ENCODE data around the gene MUC16.

The MUC16 gene

GRCh38 chr19:9040131-9040530 lies 29.9 kb upstream of the MUC16 start:
- TF ChIP-seq POLR2AphosphoS5 (IDR thresholded peaks at IDR 0.05; ENCODE audit: low read depth, low read length): no peak
- TF ChIP-seq POLR2A (IDR thresholded peaks at IDR 0.05; ENCODE audit: low read depth, low read length): no peak
- TF ChIP-seq TAF1 (IDR thresholded peaks at IDR 0.05; ENCODE audit: borderline replicate concordance, low read depth, low read length): no peak
- no peak for FAIRE-seq

GRCh38 chr19:9039728-9040127 lies 29.5 kb upstream of the MUC16 start:
- FAIRE-seq (no peak), DNase-seq (ENCODE audit: insufficient read length) (no peak)
- TF ChIP-seq POLR2AphosphoS5 (IDR thresholded peaks at IDR 0.05; ENCODE audit: low read depth, low read length) (no peak), POLR2A (IDR thresholded peaks at IDR 0.05; ENCODE audit: low read depth, low read length) (no peak), TAF1 (IDR thresholded peaks at IDR 0.05; ENCODE audit: borderline replicate concordance, low read depth, low read length) (no peak)

More at GRCh38 chr19:9040131-9040530, 29.9 kb upstream of the MUC16 start:
- DNase-seq (ENCODE audit: insufficient read length): no peak

- DNase-seq (ENCODE audit: insufficient read length): no peak
- no peak for FAIRE-seq
- TF ChIP-seq POLR2AphosphoS5 (IDR thresholded peaks at IDR 0.05; ENCODE audit: low read depth, low read length) (no peak), POLR2A (IDR thresholded peaks at IDR 0.05; ENCODE audit: low read depth, low read length) (no peak), TAF1 (IDR thresholded peaks at IDR 0.05; ENCODE audit: borderline replicate concordance, low read depth, low read length) (no peak)
These were observed 27.3 kb upstream of the MUC16 start for GRCh38 chr19:9037400-9038062.

GRCh38 chr19:9032136-9032631 lies 22.0 kb upstream of the MUC16 start:
- no peak for FAIRE-seq
- TF ChIP-seq POLR2AphosphoS5 (IDR thresholded peaks at IDR 0.05; ENCODE audit: low read depth, low read length) (no peak), POLR2A (IDR thresholded peaks at IDR 0.05; ENCODE audit: low read depth, low read length) (no peak), TAF1 (IDR thresholded peaks at IDR 0.05; ENCODE audit: borderline replicate concordance, low read depth, low read length) (no peak)

GRCh38 chr19:9018163-9018875 lies 8.1 kb upstream of the MUC16 start:
- no peak for DNase-seq (ENCODE audit: insufficient read length)
- no peak for FAIRE-seq
- no peak for TF ChIP-seq POLR2AphosphoS5 (IDR thresholded peaks at IDR 0.05; ENCODE audit: low read depth, low read length)
- no peak for TF ChIP-seq TAF1 (IDR thresholded peaks at IDR 0.05; ENCODE audit: borderline replicate concordance, low read depth, low read length)
- TF ChIP-seq POLR2A (IDR thresholded peaks at IDR 0.05; ENCODE audit: low read depth, low read length): no peak

More at GRCh38 chr19:9032136-9032631, 22.0 kb upstream of the MUC16 start:
- no peak for DNase-seq (ENCODE audit: insufficient read length)

GRCh38 chr19:9014803-9015202 lies 4.6 kb upstream of the MUC16 start:
- no peak for FAIRE-seq

GRCh38 chr19:9013988-9014387 lies 3.8 kb upstream of the MUC16 start:
- no peak for FAIRE-seq
- DNase-seq (ENCODE audit: insufficient read length): no peak
- no peak for TF ChIP-seq POLR2AphosphoS5 (IDR thresholded peaks at IDR 0.05; ENCODE audit: low read depth, low read length)
- no peak for TF ChIP-seq TAF1 (IDR thresholded peaks at IDR 0.05; ENCODE audit: borderline replicate concordance, low read depth, low read length)
- TF ChIP-seq POLR2A (IDR thresholded peaks at IDR 0.05; ENCODE audit: low read depth, low read length): no peak

More at GRCh38 chr19:9014803-9015202, 4.6 kb upstream of the MUC16 start:
- TF ChIP-seq POLR2A (IDR thresholded peaks at IDR 0.05; ENCODE audit: low read depth, low read length) (no peak), POLR2AphosphoS5 (IDR thresholded peaks at IDR 0.05; ENCODE audit: low read depth, low read length) (no peak), TAF1 (IDR thresholded peaks at IDR 0.05; ENCODE audit: borderline replicate concordance, low read depth, low read length) (no peak)
- DNase-seq (ENCODE audit: insufficient read length): no peak

- DNase-seq (ENCODE audit: insufficient read length): no peak
- TF ChIP-seq POLR2AphosphoS5 (IDR thresholded peaks at IDR 0.05; ENCODE audit: low read depth, low read length) (no peak), TAF1 (IDR thresholded peaks at IDR 0.05; ENCODE audit: borderline replicate concordance, low read depth, low read length) (no peak), POLR2A (IDR thresholded peaks at IDR 0.05; ENCODE audit: low read depth, low read length) (no peak)
- FAIRE-seq: no peak
These were observed 1.7 kb upstream of the MUC16 start for GRCh38 chr19:9011875-9012274.

- no peak for TF ChIP-seq TAF1 (IDR thresholded peaks at IDR 0.05; ENCODE audit: borderline replicate concordance, low read depth, low read length)
- no peak for TF ChIP-seq POLR2AphosphoS5 (IDR thresholded peaks at IDR 0.05; ENCODE audit: low read depth, low read length)
- no peak for DNase-seq (ENCODE audit: insufficient read length)
- FAIRE-seq: no peak
These were observed 484 bp upstream of the MUC16 start for GRCh38 chr19:9010693-9011092.

GRCh38 chr19:9009431-9009830 lies 778 bp downstream of the MUC16 start:
- TF ChIP-seq POLR2AphosphoS5 (IDR thresholded peaks at IDR 0.05; ENCODE audit: low read depth, low read length) (no peak), TAF1 (IDR thresholded peaks at IDR 0.05; ENCODE audit: borderline replicate concordance, low read depth, low read length) (no peak), POLR2A (IDR thresholded peaks at IDR 0.05; ENCODE audit: low read depth, low read length) (no peak)
- DNase-seq (ENCODE audit: insufficient read length) (no peak), FAIRE-seq (no peak)

- TF ChIP-seq POLR2A (IDR thresholded peaks at IDR 0.05; ENCODE audit: low read depth, low read length) (no peak), POLR2AphosphoS5 (IDR thresholded peaks at IDR 0.05; ENCODE audit: low read depth, low read length) (no peak), TAF1 (IDR thresholded peaks at IDR 0.05; ENCODE audit: borderline replicate concordance, low read depth, low read length) (no peak)
- DNase-seq (ENCODE audit: insufficient read length) (no peak), FAIRE-seq (no peak)
These were observed 1.5 kb downstream of the MUC16 start for GRCh38 chr19:9008667-9009066.

GRCh38 chr19:9000933-9001332 lies 9.3 kb downstream of the MUC16 start:
- FAIRE-seq: no peak
- TF ChIP-seq TAF1 (IDR thresholded peaks at IDR 0.05; ENCODE audit: borderline replicate concordance, low read depth, low read length) (no peak), POLR2A (IDR thresholded peaks at IDR 0.05; ENCODE audit: low read depth, low read length) (no peak), POLR2AphosphoS5 (IDR thresholded peaks at IDR 0.05; ENCODE audit: low read depth, low read length) (no peak)
- no peak for DNase-seq (ENCODE audit: insufficient read length)

Data from GM12892 (cell line).